Vagina (tissue), 2 donors: ENCODE measurements around the gene BRI3.

Experiments
- POLR2A ChIP-seq, 2 donors: fragments of 450-650 bp; IDR thresholded peaks; one replicate each; pipeline ENCODE4 v1.6.1; 2017; ENCODE audit warnings: antibody characterized with exemption in 2 of 2, mild to moderate bottlenecking in 2 of 2, moderate library complexity in 2 of 2
- TF ChIP-seq, protein P1 (sequence below), 3 experiments: fragments of 450-650 bp in 2 of 3; fragments of 200-600 bp in 1 of 3; sonication (generic) in 1 of 3; IDR thresholded peaks; one replicate each; pipeline ENCODE4 v1.5.1; 2017 to 2019; ENCODE audit warnings: antibody characterized with exemption in 3 of 3, mild to moderate bottlenecking in 2 of 3, moderate library complexity in 2 of 3

DNA sequence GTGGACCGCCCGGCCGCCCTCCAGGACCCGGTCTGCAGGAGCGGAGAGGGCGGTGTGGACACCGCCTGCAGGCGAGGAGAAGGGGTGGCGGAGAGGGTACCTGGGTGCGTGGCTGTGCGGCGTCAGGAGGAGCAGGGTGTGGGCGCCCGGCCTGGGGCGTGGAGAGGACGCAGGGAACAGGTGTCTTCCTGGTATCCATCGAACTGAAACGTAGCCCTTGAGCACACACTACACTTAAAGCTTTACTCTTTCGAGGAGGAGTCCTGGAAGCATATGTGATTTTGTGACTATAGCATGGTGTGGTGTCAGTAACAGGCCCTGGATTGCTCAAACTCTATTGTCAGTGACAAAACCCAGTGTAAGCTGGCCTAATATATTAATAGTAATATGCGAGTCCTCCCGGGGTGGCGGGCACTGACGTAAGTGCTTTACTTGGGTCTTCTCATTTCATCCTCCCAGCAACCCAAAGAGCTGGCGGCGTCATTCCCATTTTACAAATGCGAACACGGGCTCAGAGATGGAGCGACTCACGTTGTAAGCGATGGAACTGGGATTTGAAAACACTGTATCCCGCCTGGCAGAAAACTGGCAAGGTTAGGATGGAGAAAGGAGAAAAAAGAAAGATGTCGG is 28.9 kb upstream of the BRI3 start:
- TF ChIP-seq, protein P1, sequence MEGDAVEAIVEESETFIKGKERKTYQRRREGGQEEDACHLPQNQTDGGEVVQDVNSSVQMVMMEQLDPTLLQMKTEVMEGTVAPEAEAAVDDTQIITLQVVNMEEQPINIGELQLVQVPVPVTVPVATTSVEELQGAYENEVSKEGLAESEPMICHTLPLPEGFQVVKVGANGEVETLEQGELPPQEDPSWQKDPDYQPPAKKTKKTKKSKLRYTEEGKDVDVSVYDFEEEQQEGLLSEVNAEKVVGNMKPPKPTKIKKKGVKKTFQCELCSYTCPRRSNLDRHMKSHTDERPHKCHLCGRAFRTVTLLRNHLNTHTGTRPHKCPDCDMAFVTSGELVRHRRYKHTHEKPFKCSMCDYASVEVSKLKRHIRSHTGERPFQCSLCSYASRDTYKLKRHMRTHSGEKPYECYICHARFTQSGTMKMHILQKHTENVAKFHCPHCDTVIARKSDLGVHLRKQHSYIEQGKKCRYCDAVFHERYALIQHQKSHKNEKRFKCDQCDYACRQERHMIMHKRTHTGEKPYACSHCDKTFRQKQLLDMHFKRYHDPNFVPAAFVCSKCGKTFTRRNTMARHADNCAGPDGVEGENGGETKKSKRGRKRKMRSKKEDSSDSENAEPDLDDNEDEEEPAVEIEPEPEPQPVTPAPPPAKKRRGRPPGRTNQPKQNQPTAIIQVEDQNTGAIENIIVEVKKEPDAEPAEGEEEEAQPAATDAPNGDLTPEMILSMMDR (IDR thresholded peaks at IDR 0.05): no peak
- no peak for TF ChIP-seq POLR2A (IDR thresholded peaks at IDR 0.05)
